Measurements from ENCODE around the gene LTBP4.
"Not testable (repeated sequence)": the region's sequence is repeated elsewhere in the genome, so short reads cannot be mapped to it uniquely, and the experiment has no call there.

Gene LTBP4

DNA sequence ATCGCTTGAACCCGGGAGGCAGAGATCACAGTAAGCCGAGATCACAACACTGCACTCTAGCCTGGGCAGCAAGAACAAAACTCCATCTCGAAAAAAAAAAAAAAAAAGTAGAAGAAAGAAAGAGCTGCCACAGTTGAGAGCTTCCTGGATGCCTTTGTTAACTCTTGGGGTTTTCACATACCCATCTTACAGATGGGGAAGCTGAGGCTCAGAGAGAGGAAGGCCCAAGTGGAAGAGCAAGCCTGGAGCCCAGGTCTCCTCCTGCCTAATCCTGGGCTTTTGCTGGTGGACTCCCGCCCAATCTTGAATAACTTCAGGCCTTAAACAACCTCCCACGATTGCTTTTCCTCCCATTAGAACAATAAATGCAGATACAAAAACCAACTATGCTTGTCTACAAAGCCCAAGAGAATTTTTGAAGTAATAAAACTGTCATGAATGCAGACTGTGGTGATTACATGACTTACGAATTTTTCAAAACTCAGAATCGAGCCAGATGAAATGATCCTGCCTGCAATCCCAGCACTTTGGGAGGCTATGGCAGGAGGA, 41.7 kb downstream of the LTBP4 start:
- intact Hi-C loops (cut with DNase I) = no loop called here
- DNase-seq = no peak

DNA sequence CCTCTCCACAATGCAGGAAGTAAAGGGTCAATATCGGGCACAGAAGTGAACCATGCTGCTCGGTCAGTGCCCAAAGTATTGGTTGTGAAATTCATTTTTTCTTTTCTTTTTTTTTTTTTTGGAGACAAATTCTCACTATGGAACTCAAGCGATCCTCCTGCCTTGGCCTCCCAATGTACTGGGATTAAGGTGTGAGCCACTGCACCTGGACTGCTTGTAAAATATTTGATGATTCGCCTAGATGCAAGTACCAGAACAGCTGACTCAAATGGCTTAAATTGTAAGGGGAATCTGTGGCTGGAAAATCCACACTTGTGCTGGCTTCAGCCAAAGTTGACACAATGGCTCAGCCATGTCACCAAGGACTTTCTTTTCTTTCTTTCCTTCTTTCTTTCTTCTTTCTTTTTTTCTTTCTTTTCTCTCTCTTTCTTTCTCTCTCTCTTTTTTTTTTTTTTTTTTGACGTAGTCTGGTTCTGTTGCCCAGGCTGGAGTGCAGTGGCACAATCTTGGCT, 45.6 kb downstream of the LTBP4 start:
- no peak for DNase-seq
- intact Hi-C loops (cut with DNase I) = no loop called here

DNA sequence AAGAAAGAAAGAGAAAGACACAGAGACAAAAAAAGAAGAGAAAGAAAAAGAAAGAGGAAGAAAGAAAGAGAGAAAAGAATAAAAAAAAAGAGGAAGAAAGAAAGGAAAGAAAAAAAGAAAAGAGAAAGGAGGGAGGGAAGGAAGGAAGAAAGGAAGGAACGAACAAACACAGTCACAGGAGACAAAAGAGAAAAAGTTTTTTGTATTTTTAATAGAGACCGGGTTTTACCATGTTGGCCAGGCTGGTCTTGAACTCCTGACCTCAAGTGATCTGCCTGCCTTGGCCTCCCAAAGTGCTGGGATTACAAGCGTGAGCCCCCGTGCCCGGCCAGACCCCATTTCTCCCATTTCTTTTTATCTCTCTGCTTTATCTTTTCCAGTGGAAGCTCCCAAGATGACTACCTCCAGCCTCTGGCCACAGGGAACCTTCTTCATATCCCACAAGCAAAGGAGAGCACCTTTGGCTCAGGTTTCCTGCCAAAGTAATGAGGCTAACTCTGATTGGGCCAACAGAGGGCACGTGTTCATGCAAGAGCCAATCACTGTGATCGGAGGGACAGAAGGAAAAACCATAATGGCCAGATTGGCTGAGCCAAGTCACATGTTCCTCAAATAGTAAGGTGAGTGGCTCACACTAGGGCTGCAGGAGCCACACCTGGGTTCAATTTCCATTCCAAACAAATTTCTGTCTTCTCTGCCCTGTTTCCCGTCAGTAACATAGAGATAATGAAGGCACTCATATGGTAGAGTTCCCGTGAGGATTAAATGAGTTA, 48.9 kb downstream of the LTBP4 start:
- DNase-seq; intact Hi-C loops (cut with DNase I): not testable (repeated sequence)

DNA sequence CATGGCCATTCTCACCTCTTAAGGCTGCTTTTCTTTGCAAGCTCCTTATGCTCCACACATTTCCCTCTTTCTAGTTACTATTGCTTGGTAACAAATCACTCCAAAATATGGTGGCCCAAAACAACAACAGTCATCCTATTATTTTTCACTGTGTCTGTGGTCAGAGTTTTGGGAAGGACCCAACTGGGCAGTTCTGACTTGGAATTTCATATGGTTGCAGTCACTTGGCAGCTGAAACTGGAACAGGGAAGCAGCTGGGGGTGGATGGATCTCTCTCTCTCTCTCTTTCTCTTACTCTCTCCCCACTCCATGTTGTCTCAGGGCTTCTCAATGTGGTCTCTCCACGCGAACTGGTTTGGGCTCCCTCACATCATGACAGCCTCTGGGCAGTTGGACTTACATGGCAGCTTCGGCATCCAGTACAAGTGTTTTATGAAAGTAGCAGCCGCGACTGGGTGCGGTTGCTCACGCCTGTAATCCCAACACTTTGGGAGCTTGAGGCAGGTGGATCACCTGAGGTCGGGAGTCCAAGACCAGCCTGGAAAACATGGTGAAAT, 49.7 kb downstream of the LTBP4 start:
- DNase-seq = no peak
- intact Hi-C loops (cut with DNase I) = no loop called here

DNA sequence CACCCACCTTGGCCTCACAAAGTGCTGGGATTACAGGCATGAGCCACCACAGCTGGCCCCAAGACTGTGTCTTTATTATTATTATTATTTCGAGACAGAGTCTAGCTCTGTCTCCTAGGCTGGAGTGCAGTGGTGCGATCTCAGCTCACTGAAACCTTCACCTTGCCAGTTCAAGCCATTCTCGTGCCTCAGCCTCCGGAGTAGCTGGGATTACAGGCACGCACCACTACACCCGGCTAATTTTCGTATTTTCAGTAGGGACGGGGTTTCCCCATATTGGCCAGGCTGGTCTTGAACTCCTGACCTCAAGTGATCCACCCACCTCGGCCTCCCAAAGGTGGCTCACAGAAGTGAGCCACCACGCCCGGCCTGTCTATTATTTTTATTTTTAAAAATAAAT, 51.1 kb downstream of the LTBP4 start:
- DNase-seq; intact Hi-C loops (cut with DNase I): not testable (repeated sequence)

DNA sequence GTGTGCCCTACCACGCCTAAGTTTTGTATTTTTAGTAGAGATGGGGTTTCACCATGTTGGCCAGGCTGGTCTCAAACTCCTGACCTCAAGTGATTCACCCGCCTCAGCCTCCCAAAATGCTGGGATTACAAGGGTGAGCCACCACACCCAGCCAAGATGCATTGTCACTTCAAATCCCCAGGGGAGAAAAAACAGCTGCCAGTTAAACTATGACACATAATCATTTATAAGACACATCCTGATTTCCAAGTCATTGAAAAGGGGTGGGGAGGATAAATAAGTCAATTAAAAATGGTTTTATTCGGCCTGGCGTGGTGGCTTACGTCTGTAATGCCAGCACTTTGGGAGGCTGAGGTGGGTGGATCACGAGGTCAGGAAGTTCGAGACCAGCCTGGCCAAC, 54.5 kb downstream of the LTBP4 start:
- intact Hi-C loops (cut with DNase I); DNase-seq: not testable (repeated sequence)

DNA sequence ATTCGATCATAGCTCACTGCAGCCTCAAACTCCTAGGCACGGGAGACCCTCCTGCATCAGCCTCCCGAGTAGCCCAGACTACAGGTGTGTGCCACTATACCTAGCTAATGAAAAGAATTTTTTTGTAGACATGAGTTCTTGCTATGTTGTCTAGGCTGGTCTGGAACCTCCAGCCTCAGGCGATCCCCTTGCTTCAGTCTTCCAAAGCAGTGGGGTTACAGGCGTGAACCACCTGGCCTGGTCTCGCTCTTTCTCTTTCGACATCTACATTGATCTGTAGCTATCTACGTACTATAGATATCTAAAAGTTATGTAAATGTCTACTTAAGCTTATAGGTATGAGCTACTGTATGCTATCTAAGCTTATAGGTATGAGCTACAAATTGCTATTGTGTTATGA, 56.9 kb downstream of the LTBP4 start:
- DNase-seq = no peak
- intact Hi-C loops (cut with DNase I) = no loop called here

DNA sequence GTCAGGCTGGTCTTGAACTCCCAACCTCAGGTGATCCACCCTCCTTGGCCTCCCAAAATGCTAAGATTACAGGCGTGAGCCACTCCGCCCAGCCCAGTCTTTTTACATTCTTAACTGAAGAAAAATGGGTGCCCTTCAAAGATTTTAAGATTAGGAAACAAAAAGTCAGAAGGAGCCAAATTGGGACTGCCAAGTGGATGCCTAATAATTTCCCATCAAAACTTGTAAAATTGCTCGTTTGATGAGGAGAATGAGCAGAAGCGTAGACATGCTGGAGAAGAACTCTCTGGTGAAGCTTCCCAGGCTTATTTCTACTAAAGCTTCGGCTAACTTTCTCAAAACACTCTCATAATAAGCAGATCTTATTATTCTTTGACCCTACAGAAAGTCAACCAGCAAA, 57.9 kb downstream of the LTBP4 start:
- intact Hi-C loops (cut with DNase I) = no loop called here
- DNase-seq = no peak

DNA sequence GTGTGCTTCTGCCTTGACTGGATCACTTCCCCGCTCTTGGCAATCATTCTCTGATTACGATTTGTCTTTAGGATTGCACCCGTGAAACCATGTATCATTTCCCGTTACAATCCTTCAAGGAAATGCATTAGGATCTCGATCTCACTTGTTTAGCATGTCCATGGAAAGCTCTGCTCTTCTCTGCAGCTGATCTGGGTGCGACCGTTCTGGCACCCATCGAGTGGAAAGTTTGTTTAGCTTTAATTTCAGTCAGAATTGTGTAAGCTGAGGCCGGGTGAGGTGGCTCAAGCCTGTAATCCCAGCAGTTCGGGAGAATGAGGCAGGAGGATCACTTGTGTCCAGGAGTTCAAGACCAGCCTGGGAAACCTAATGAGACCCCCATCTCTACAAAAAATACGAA, 58.4 kb downstream of the LTBP4 start:
- no peak for DNase-seq
- intact Hi-C loops (cut with DNase I) = no loop called here

DNA sequence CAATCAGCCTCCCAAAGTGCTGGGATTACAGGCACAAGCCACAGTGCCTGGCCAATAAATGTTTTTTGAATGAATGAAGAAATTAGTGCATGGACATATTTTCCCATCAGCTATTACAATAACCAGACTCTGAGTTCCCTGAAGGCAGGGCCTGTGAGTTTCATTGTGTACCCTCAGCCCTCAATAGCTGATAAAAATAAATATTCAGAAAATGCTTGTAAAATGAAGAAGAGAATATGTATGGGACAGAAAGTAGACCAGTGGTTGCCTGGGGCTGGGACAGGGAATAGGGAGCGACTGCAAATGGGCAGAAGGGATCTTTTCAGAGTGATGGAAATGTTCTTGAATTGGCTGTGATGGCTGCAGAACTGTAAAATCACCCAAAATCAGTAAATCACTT, 60.4 kb downstream of the LTBP4 start:
- intact Hi-C loops (cut with DNase I) = loop anchor here (5.0 kb wide), 2 partner anchors 161 to 481 kb away; no protein-coding TSS in a partner anchor
- no peak for DNase-seq

DNA sequence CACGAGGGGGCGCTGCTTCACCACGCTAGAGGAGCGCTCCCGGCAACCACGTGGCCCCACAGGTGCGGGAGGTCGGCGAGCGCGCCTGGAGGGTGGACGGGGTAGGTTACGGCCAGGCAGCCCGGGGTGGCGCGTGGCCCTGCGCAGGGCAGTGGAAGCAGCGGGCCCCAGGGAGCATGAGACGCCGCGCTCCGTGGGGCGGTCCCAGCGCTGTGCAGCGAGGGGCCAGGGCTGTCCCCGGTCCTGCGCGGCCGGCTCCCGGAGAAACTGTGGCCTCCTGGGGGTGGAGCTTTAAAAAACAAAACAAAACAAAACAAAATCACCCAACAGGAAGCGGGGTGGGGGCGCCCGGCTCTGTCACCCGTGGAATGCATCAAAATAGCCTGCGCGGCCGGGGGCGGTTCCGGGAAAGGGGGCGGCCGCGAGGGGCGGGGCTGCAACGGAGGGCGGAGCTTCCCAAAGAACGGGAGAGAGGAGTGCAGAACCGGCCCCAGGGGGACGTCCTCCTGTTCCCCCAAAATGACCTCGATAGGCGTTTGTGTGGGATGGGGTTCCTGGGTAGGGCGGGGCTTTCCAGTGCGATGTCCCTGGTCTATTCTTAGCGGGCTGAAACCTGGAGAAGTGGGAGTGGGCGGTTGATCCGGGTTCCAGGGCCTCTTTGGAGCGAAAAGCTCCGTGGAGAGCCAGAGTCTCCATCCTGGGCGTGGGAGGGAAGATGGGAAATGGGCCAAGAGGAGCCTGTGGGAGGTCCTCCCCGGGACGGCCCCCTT, 61.9 kb downstream of the LTBP4 start:
- DNase-seq = peak; percentile 81 to 97 (median 93)
- intact Hi-C loops (cut with DNase I) = loop anchor here (5.0 kb wide), 2 partner anchors 159 to 479 kb away; no protein-coding TSS in a partner anchor

DNA sequence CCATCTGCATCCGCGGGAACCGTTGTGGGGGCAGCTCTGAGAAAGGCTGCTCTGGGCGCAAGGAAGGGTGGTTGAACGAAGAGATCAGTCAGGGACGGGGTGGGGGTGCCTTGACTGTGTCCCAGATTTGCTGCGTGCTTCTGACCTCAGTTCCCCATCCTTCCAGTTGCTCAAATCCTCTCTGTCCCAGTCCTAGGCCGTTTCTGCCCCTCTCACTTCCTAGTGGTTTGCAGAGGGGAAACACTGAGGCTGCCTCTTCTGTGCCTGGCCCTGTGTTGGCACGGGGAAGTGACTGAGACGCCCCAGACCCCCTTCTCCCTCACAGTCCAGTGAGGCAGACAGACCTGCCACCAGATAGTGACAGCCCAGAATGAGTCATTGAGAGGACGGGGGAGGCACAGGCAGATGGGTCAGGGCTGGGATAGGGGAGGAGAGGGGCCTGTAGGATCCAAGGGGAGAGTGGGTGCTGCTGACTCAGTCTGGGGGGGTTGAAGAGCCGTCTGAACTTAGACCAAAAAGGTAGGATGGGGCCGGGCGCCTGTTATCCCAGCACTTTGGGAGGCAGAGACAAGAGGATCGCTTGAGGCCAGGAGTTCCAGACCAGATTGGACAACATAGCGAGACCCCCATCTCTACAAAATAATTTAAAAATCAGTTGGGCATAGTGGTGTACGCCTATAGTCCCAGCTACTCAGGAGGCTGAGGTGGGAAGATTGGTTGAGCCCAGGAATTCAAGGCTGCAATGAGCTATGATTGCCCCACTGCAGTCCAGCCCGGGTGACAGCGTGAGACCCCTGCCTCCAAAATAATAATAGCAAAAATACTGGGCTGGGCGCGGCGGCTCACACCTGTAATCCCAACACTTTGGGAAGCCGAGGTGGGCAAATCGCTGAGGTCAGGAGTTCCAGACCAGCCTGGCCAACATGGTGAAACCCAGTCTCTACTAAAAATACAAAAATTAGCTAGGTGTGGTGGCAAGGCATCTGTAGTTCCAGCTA, 62.8 kb downstream of the LTBP4 start:
- intact Hi-C loops (cut with DNase I) = loop anchor here (5.0 kb wide), 2 partner anchors 158 to 478 kb away; no protein-coding TSS in a partner anchor
- peak in 6 of 42 donors; percentile 12 to 58 (median 30) for DNase-seq

DNA sequence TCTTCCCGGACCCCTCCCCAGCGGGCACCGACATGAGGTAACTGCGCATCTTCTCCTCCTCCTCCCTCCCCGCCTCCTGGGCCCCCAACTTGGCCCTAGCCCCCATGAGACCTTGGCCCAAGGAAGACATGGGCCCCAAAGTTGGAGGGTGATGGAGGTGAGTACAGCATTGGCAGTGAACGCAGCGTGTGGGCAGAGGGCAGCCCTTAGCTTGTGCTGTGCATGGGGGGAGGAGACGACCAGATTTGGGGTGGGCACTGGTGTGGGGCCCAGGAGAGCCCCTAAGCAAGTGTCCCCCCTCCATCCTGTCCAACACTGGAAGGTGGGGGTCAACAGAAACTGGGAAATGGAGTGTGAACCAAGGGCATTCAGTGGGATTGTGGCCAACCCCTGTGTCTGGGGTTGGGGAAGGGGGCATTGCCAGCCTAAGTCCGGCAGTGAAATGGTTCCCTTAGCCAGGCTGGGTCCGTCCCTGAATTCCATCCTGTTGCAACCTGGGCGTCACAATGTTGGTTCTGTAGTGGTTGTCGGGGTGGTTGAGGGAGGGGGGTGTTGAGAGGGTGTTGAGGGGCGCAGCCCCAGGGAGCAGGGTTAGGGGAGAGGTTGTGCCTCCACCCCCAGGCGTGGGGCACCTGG, 65.8 kb downstream of the LTBP4 start:
- intact Hi-C loops (cut with DNase I) = no loop called here
- peak in 1 of 42 donors; percentile 1 for DNase-seq

DNA sequence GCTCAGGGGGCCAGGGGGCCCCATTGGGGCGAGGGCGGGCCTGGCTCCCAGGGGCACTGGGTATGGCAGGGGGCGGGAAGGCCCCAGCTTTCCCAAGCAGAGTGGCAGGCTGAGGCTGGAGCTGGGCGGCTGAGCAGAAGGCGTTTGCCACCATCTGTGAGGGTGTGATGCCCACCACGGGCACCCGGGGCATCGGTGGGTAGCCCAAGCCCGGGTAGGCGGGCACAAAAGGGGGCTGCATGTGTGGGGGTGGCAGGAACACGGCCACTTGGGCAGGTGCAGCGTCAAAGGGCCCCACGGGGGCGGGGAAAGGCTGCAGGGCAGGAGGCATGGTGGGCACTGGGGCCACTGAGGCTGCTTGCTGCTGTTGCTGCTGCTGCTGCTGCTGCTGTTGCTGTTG, 66.4 kb downstream of the LTBP4 start:
- intact Hi-C loops (cut with DNase I) = no loop called here
- no peak for DNase-seq

DNA sequence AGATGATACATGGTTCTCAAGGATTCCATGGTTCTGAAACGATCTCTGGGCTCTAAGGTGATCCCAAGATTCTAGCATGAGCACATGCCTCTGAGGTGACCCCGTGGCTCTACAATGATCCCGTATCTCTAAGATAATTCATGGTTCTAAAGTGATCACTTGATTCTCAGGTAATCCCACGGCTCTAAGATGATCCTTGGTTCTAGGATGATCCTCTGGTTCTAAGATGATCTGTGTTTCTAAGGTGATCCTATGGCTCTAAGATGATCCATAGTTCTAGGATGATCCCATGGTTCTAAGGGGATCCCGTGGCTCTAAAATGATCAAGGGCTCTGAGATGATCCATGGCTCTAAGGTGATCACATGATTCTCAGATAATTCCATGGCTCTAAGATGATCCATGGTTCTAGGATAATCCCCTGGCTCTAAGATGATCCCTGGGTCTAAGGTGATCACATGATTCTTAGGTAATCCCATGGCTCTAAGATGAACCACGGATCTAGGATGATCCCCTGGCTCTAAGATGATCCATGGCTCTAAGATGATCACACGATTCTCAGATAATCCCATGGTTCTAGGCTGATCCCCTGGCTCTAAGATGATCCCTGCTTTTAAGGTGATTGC, 67.9 kb downstream of the LTBP4 start:
- intact Hi-C loops (cut with DNase I) = no loop called here
- DNase-seq = no peak

DNA sequence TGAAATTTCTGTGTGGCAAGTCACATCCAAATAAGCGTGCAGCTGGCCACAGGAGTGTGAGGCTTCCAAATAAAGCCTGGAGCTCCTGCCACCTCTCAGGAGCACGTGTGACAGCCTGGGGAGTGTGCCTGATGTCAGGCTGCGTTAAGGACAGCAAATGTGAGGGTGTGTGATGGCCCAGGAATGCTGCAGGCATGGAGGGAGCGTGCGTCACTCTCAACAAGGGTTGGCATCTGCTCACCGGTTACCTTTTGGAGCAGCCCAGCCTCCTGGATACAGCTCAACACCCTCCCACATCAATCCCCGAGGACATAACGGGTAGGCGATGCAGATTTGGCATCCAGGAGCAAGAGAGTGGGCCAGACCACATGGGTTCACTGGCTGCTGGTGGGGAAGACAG, 70.2 kb downstream of the LTBP4 start:
- DNase-seq = peak in 38 of 42 donors; percentile 21 to 92 (median 62)
- intact Hi-C loops (cut with DNase I) = no loop called here

DNA sequence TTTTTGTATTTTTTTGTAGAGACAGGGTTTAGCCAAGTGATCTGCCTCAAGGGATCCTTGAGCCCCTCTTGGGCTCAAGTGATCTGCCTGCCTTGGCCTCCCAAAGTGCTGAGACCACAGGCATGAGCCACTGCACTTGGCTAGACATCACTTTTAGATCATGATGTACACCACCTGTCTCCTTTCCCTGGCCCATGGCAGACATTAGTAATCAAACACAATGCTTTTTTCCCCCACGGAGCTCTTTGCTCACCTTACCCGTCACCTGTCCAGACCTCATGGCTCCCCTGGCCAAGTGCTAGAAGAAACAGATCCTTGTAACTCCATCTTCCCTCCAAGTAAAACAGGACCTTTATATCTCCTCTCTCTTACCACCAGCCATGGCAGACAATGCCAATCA, 70.9 kb downstream of the LTBP4 start:
- DNase-seq = no peak
- intact Hi-C loops (cut with DNase I) = no loop called here
